Kidney (tissue), 14 donors: Measurements from ENCODE around the gene ZFP1. TPM values are rescaled to one million over a fixed set of nuclear protein-coding genes. Genes with fewer than 3 reads are reported as not detected.

Experiments used
- DNase-seq, 5 donors: peaks; one replicate each; pipeline ENCODE4 v3.0.0-alpha.2; 2013 to 2020
- FAIRE-seq: peaks from 2 replicates; lab custom pipeline; 2012; peaks lifted over from hg19 to GRCh38; lab: Jason Lieb, UNC
- H3K27ac ChIP-seq, 2 donors: one replicate each; pipeline ENCODE4 v1.7.0; 2013; ENCODE audit warnings: low read depth in 2 of 2, low read length in 2 of 2, inconsistent platforms in 1 of 2
- H3K27me3 ChIP-seq: one replicate; pipeline ENCODE4 v1.7.1; 2013; ENCODE audit warnings: low read length, inconsistent platforms; ENCODE audit not compliant: control insufficient read depth, insufficient read depth
- H3K36me3 ChIP-seq, 3 donors: one replicate each; pipeline versions ENCODE4 v1.7.0 to v1.7.1; 2013; ENCODE audit warnings: low read length in 3 of 3, control low read depth in 1 of 3, inconsistent platforms in 1 of 3; ENCODE audit not compliant: insufficient read depth in 3 of 3, control insufficient read depth in 2 of 3
- H3K4me1 ChIP-seq, 3 donors: one replicate each; pipeline versions ENCODE4 v1.7.0 to v1.7.1; 2013; ENCODE audit warnings: low read length in 3 of 3, inconsistent platforms in 1 of 3, low read depth in 1 of 3; ENCODE audit not compliant: control insufficient read depth in 2 of 3, insufficient read depth in 2 of 3
- H3K4me3 ChIP-seq, 3 donors: one replicate each; pipeline versions ENCODE4 v1.7.0 to v1.8.1; 2013; ENCODE audit warnings: low read length in 3 of 3, control low read depth in 1 of 3, inconsistent platforms in 1 of 3
- H3K9ac ChIP-seq, 3 donors: one replicate each; pipeline versions ENCODE4 v1.7.0 to v1.7.1; 2013; ENCODE audit warnings: low read length in 3 of 3, control low read depth in 1 of 3, inconsistent platforms in 1 of 3
- H3K9me3 ChIP-seq, 3 donors: one replicate each; pipeline versions ENCODE4 v1.7.0 to v1.7.1; 2013; ENCODE audit warnings: low read length in 3 of 3, control low read depth in 1 of 3, inconsistent platforms in 1 of 3; ENCODE audit not compliant: control insufficient read depth in 2 of 3, insufficient read depth in 1 of 3
- CTCF ChIP-seq: IDR thresholded peaks from 3 replicates; pipeline ENCODE4 v1.5.1; 2012; ENCODE audit warnings: mild to moderate bottlenecking, moderate library complexity, borderline replicate concordance; ENCODE audit not compliant: insufficient read depth; ENCODE audit errors: extremely low read depth
- intact Hi-C: fragments of 100-400 bp; cut with DNase I; formaldehyde crosslinking; loops from one replicate; pipeline ENCODE4 v1.11.1; 2022
- polyA plus RNA-seq: library from polyadenylated mRNA; stranded (reverse); fragments of 350-450 nt; fragmentation: Illumina TruSeq; extraction: RNeasy Lipid Tissue Mini Kit (QIAGEN cat#74804); gene quantifications from one replicate; pipeline ENCODE4 v1.2.3, GENCODE V29; 2014; ENCODE audit warnings: low read depth, low replicate concordance; ENCODE audit not compliant: insufficient read depth
- total RNA-seq: library from RNA; stranded (reverse); fragmentation: NEBNext Ultra II Directional; extraction: Animal tissue kit (Norgen Biotek cat#: 25700); gene quantifications from one replicate; pipeline ENCODE4 v1.2.1, GENCODE V29; 2021
- donor health status: control.
- donor health status: control.
- donor health status: control.
- donor health status: control.
- donor health status: control.
- donor health status: DM: yes; HTN: yes; CAD: no.
- donor health status: Normal renal cell carcinoma (clear cell type).

The ZFP1 gene
- total and polyA plus RNA-seq, 2 donors from 2014 or later = 4.6 to 9.2 TPM

GRCh38 chr16:75138233-75138632 lies 10.1 kb upstream of the ZFP1 start:
- no peak for TF ChIP-seq CTCF

GRCh38 chr16:75138636-75139035 lies 9.7 kb upstream of the ZFP1 start:
- FAIRE-seq (no peak), DNase-seq (no peak)
- no peak overlapping the region for H3K4me3 ChIP-seq
- intact Hi-C loops = no loop called here
- H3K27me3 ChIP-seq = no peaks in the 10 kb centered on the region
- H3K9me3 ChIP-seq = no peaks in the 10 kb centered on the region
- no peak overlapping the region for H3K27ac ChIP-seq
- H3K4me1 ChIP-seq = no peaks in the 10 kb centered on the region
- no peak for TF ChIP-seq CTCF
- no peaks in the 10 kb centered on the region for H3K36me3 ChIP-seq
- no peak overlapping the region for H3K9ac ChIP-seq

More at GRCh38 chr16:75138233-75138632, 10.1 kb upstream of the ZFP1 start:
- no peaks in the 10 kb centered on the region for H3K27me3 ChIP-seq
- FAIRE-seq = no peak
- H3K27ac ChIP-seq = no peak overlapping the region
- H3K9ac ChIP-seq = no peak overlapping the region
- intact Hi-C loops = no loop called here
- H3K4me3 ChIP-seq = no peak overlapping the region
- no peak for DNase-seq
- no peaks in the 10 kb centered on the region for H3K9me3 ChIP-seq
- H3K4me1 ChIP-seq = no peaks in the 10 kb centered on the region
- H3K36me3 ChIP-seq = no peaks in the 10 kb centered on the region

GRCh38 chr16:75139498-75139897 lies 8.8 kb upstream of the ZFP1 start:
- intact Hi-C loops = no loop called here
- FAIRE-seq = no peak

More at GRCh38 chr16:75139498-75139897, 8.8 kb upstream of the ZFP1 start:
- Histone ChIP-seq H3K9ac (no peak overlapping the region), H3K27me3 (no peaks in the 10 kb centered on the region), H3K9me3 (no peaks in the 10 kb centered on the region), H3K27ac (no peak overlapping the region), H3K36me3 (no peaks in the 10 kb centered on the region), H3K4me3 (no peak overlapping the region), H3K4me1 (no peaks in the 10 kb centered on the region)
- no peak for DNase-seq
- TF ChIP-seq CTCF = no peak
